Stomach (tissue), 4 donors: Measurements from ENCODE around the gene CYP46A1.

Experiments
- EP300 ChIP-seq: sonication (generic); formaldehyde crosslinking; IDR thresholded peaks from one replicate; pipeline ENCODE4 v1.6.1; 2017; ENCODE audit warnings: antibody characterized with exemption
- POLR2A ChIP-seq, 4 donors: fragments of 450-650 bp; IDR thresholded peaks; one replicate each; pipeline ENCODE4 v1.6.1; 2016; ENCODE audit warnings: antibody characterized with exemption in 4 of 4, control low read depth in 2 of 4, mild to moderate bottlenecking in 1 of 4, moderate library complexity in 1 of 4
- POLR2AphosphoS5 ChIP-seq, 3 donors: sonication (generic); formaldehyde crosslinking; IDR thresholded peaks; one replicate each; pipeline ENCODE4 v1.6.1; 2016; ENCODE audit warnings: antibody characterized with exemption in 3 of 3
- TF ChIP-seq, protein P1 (sequence below), 7 experiments: fragments of 450-650 bp in 4 of 7; fragments of 200-600 bp in 3 of 7; sonication (generic) in 3 of 7; IDR thresholded peaks; one replicate each; pipeline ENCODE4 v1.5.1; 2016 to 2019; ENCODE audit warnings: antibody characterized with exemption in 7 of 7, control low read depth in 2 of 7, mild to moderate bottlenecking in 1 of 7

DNA sequence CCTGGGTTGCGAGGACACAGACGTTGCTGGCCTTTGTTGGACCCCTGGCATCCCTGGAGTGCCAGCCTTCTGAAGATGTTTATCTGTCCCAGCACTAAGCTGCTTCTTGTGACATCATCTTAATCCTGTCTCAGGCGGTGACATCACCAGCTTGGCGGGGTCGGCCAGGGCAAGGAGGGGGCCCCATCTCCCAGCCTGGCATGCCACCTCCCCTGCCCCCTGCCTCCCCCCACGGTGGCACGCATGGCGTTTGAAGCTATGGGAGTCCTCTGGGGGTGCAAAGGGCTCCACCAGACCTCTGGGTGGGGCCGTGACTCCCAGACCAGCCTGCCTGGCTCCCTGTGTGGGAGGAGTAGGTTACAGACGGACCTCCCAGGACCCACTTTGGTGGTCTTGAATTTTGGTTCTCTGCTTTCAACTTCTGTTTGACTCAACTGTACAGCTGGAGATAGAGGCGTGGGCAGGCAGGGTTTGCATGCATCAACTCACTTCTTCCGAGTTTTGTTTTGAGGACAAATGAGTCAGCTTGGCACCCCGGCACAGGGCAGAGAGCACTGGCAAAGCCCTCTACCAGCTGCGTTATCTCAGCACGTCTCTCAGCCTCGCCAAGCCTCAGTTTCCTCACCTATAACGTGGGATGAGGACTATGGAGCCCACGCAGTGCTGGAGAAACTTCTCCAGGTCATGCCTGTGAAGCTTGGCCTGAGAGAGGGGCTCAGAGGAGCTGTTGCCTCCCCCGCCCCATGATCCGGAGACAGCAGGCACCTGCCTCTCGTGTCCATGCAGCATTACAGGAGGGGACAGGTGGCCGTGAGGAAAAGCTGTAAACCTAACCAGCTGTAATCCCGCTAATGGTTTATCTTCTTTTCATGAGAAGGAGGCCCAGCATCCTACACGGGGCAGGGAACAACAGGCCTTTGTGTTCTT, 70.3 kb downstream of the CYP46A1 start:
- TF ChIP-seq, protein P1, sequence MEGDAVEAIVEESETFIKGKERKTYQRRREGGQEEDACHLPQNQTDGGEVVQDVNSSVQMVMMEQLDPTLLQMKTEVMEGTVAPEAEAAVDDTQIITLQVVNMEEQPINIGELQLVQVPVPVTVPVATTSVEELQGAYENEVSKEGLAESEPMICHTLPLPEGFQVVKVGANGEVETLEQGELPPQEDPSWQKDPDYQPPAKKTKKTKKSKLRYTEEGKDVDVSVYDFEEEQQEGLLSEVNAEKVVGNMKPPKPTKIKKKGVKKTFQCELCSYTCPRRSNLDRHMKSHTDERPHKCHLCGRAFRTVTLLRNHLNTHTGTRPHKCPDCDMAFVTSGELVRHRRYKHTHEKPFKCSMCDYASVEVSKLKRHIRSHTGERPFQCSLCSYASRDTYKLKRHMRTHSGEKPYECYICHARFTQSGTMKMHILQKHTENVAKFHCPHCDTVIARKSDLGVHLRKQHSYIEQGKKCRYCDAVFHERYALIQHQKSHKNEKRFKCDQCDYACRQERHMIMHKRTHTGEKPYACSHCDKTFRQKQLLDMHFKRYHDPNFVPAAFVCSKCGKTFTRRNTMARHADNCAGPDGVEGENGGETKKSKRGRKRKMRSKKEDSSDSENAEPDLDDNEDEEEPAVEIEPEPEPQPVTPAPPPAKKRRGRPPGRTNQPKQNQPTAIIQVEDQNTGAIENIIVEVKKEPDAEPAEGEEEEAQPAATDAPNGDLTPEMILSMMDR (IDR thresholded peaks at IDR 0.05) = no peak
- TF ChIP-seq POLR2A (IDR thresholded peaks at IDR 0.05) (no peak), POLR2AphosphoS5 (IDR thresholded peaks at IDR 0.05) (peak in 1 of 3 donors; percentile 14), EP300 (no peak)
